ENCODE measurements around the gene FAM50A.

FAM50A gene

GRCh38 chrX:154436983-154437752, 6.8 kb upstream of the FAM50A start, which contains the start of gene GDI1:
Gene GDI1 (plus strand): TSS chrX:154437154. CDS start chrX:154437255, 101 bp downstream.
- Histone ChIP-seq H3K9me3 (ENCODE audit: low read length) (no peaks in the 10 kb centered on the region), H2AFZ (ENCODE audit: low read depth, low read length) (no peak within 1 kb of the TSS), H3K4me3 (ENCODE audit: low read length) (peak within 1 kb of the TSS; percentile 55), H3K27me3 (ENCODE audit: insufficient read depth, low read length) (no peaks in the 10 kb centered on the region), H3K36me3 (ENCODE audit: insufficient read depth, low read length) (peaks cover 45% of the 10 kb centered on the region), H3K4me1 (ENCODE audit: insufficient read depth, low read length) (peaks cover 10% of the 10 kb centered on the region)

- H3K36me3 ChIP-seq (ENCODE audit: insufficient read depth, low read length), result peaks cover 43% of the 10 kb centered on the region
- peaks cover 16% of the 10 kb centered on the region for H3K4me1 ChIP-seq (ENCODE audit: insufficient read depth, low read length)
- peak overlapping the region; percentile 55 for H3K4me3 ChIP-seq (ENCODE audit: low read length)
- H3K27me3 ChIP-seq (ENCODE audit: insufficient read depth, low read length), result no peaks in the 10 kb centered on the region
- no peak overlapping the region for H2AFZ ChIP-seq (ENCODE audit: low read depth, low read length)
- no peaks in the 10 kb centered on the region for H3K9me3 ChIP-seq (ENCODE audit: low read length)
These were observed 5.7 kb upstream of the FAM50A start for GRCh38 chrX:154437971-154438893.

- H3K4me3 ChIP-seq (ENCODE audit: low read length), result no peak overlapping the region
- H2AFZ ChIP-seq (ENCODE audit: low read depth, low read length), result no peak overlapping the region
- H3K4me1 ChIP-seq (ENCODE audit: insufficient read depth, low read length), result peaks cover 25% of the 10 kb centered on the region
- no peaks in the 10 kb centered on the region for H3K9me3 ChIP-seq (ENCODE audit: low read length)
- H3K27me3 ChIP-seq (ENCODE audit: insufficient read depth, low read length), result no peaks in the 10 kb centered on the region
- H3K36me3 ChIP-seq (ENCODE audit: insufficient read depth, low read length), result peaks cover 34% of the 10 kb centered on the region
These were observed 4.1 kb upstream of the FAM50A start for GRCh38 chrX:154439841-154440240.

GRCh38 chrX:154440623-154441357, 3.2 kb upstream of the FAM50A start:
- peaks cover 27% of the 10 kb centered on the region for H3K4me1 ChIP-seq (ENCODE audit: insufficient read depth, low read length)
- H3K27me3 ChIP-seq (ENCODE audit: insufficient read depth, low read length), result no peaks in the 10 kb centered on the region
- H3K9me3 ChIP-seq (ENCODE audit: low read length), result no peaks in the 10 kb centered on the region
- no peak overlapping the region for H2AFZ ChIP-seq (ENCODE audit: low read depth, low read length)
- H3K36me3 ChIP-seq (ENCODE audit: insufficient read depth, low read length), result peaks cover 26% of the 10 kb centered on the region
- H3K4me3 ChIP-seq (ENCODE audit: low read length), result no peak overlapping the region

GRCh38 chrX:154441564-154441963, 2.4 kb upstream of the FAM50A start:
- peaks cover 25% of the 10 kb centered on the region for H3K36me3 ChIP-seq (ENCODE audit: insufficient read depth, low read length)
- no peaks in the 10 kb centered on the region for H3K9me3 ChIP-seq (ENCODE audit: low read length)
- no peak overlapping the region for H2AFZ ChIP-seq (ENCODE audit: low read depth, low read length)
- no peak overlapping the region for H3K4me3 ChIP-seq (ENCODE audit: low read length)
- peaks cover 27% of the 10 kb centered on the region for H3K4me1 ChIP-seq (ENCODE audit: insufficient read depth, low read length)
- no peaks in the 10 kb centered on the region for H3K27me3 ChIP-seq (ENCODE audit: insufficient read depth, low read length)

GRCh38 chrX:154441984-154442707, 1.8 kb upstream of the FAM50A start:
- Histone ChIP-seq H3K27me3 (ENCODE audit: insufficient read depth, low read length) (no peaks in the 10 kb centered on the region), H3K4me3 (ENCODE audit: low read length) (no peak overlapping the region), H3K9me3 (ENCODE audit: low read length) (no peaks in the 10 kb centered on the region), H3K4me1 (ENCODE audit: insufficient read depth, low read length) (peaks cover 27% of the 10 kb centered on the region), H2AFZ (ENCODE audit: low read depth, low read length) (no peak overlapping the region), H3K36me3 (ENCODE audit: insufficient read depth, low read length) (peaks cover 25% of the 10 kb centered on the region)

- Histone ChIP-seq H3K4me3 (ENCODE audit: low read length) (peak overlapping the region; percentile 34), H3K9me3 (ENCODE audit: low read length) (no peaks in the 10 kb centered on the region), H2AFZ (ENCODE audit: low read depth, low read length) (no peak overlapping the region), H3K36me3 (ENCODE audit: insufficient read depth, low read length) (peaks cover 25% of the 10 kb centered on the region), H3K27me3 (ENCODE audit: insufficient read depth, low read length) (no peaks in the 10 kb centered on the region), H3K4me1 (ENCODE audit: insufficient read depth, low read length) (peaks cover 21% of the 10 kb centered on the region)
These were observed 446 bp upstream of the FAM50A start for GRCh38 chrX:154443479-154443910.

GRCh38 chrX:154444755-154445246, 860 bp downstream of the FAM50A start:
- H3K4me3 ChIP-seq (ENCODE audit: low read length), result peak overlapping the region; percentile 52
- H3K36me3 ChIP-seq (ENCODE audit: insufficient read depth, low read length), result peaks cover 19% of the 10 kb centered on the region
- no peak overlapping the region for H2AFZ ChIP-seq (ENCODE audit: low read depth, low read length)
- H3K27me3 ChIP-seq (ENCODE audit: insufficient read depth, low read length), result no peaks in the 10 kb centered on the region
- H3K4me1 ChIP-seq (ENCODE audit: insufficient read depth, low read length), result peaks cover 17% of the 10 kb centered on the region
- H3K9me3 ChIP-seq (ENCODE audit: low read length), result no peaks in the 10 kb centered on the region

- H3K27me3 ChIP-seq (ENCODE audit: insufficient read depth, low read length), result no peaks in the 10 kb centered on the region
- no peak overlapping the region for H2AFZ ChIP-seq (ENCODE audit: low read depth, low read length)
- peaks cover 17% of the 10 kb centered on the region for H3K4me1 ChIP-seq (ENCODE audit: insufficient read depth, low read length)
- H3K36me3 ChIP-seq (ENCODE audit: insufficient read depth, low read length), result peaks cover 13% of the 10 kb centered on the region
- no peak overlapping the region for H3K4me3 ChIP-seq (ENCODE audit: low read length)
- H3K9me3 ChIP-seq (ENCODE audit: low read length), result no peaks in the 10 kb centered on the region
These were observed 1.8 kb downstream of the FAM50A start for GRCh38 chrX:154445776-154446175.

GRCh38 chrX:154446430-154446829, 2.5 kb downstream of the FAM50A start:
- Histone ChIP-seq H2AFZ (ENCODE audit: low read depth, low read length) (no peak overlapping the region), H3K36me3 (ENCODE audit: insufficient read depth, low read length) (peaks cover 10% of the 10 kb centered on the region), H3K4me3 (ENCODE audit: low read length) (no peak overlapping the region), H3K27me3 (ENCODE audit: insufficient read depth, low read length) (no peaks in the 10 kb centered on the region), H3K9me3 (ENCODE audit: low read length) (no peaks in the 10 kb centered on the region), H3K4me1 (ENCODE audit: insufficient read depth, low read length) (peaks cover 17% of the 10 kb centered on the region)

- no peaks in the 10 kb centered on the region for H3K27me3 ChIP-seq (ENCODE audit: insufficient read depth, low read length)
- no peak overlapping the region for H2AFZ ChIP-seq (ENCODE audit: low read depth, low read length)
- H3K4me3 ChIP-seq (ENCODE audit: low read length), result no peak overlapping the region
- peaks cover 9% of the 10 kb centered on the region for H3K4me1 ChIP-seq (ENCODE audit: insufficient read depth, low read length)
- H3K9me3 ChIP-seq (ENCODE audit: low read length), result no peaks in the 10 kb centered on the region
- no peaks in the 10 kb centered on the region for H3K36me3 ChIP-seq (ENCODE audit: insufficient read depth, low read length)
These were observed 4.5 kb downstream of the FAM50A start for GRCh38 chrX:154448484-154448883.

- H3K4me3 ChIP-seq (ENCODE audit: low read length), result no peak overlapping the region
- no peaks in the 10 kb centered on the region for H3K36me3 ChIP-seq (ENCODE audit: insufficient read depth, low read length)
- peaks cover 4% of the 10 kb centered on the region for H3K4me1 ChIP-seq (ENCODE audit: insufficient read depth, low read length)
- H2AFZ ChIP-seq (ENCODE audit: low read depth, low read length), result no peak overlapping the region
- no peaks in the 10 kb centered on the region for H3K27me3 ChIP-seq (ENCODE audit: insufficient read depth, low read length)
- no peaks in the 10 kb centered on the region for H3K9me3 ChIP-seq (ENCODE audit: low read length)
These were observed 5.7 kb downstream of the FAM50A start for GRCh38 chrX:154449618-154450017.
